GM12865 (cell line): ENCODE results near the gene GRID2.

Experiments used
- DNase-seq: peaks from one replicate; pipeline ENCODE4 v3.0.0; 2010; ENCODE audit warnings: low read depth
- H3K4me3 ChIP-seq: 2 replicates; pipeline ENCODE4 v1.5.1; 2011; ENCODE audit warnings: mild to moderate bottlenecking, low read depth, low read length, control low read depth
- CTCF ChIP-seq: IDR thresholded peaks from 2 replicates; pipeline ENCODE4 v1.5.1; 2011; ENCODE audit warnings: low read length, control low read depth, low read depth, inconsistent platforms; ENCODE audit not compliant: insufficient read depth; ENCODE audit errors: missing control alignments

The GRID2 gene

GRCh38 chr4:92952897-92953296 is 649.1 kb downstream of the GRID2 start:
- DNase-seq, result no peak
- no peak overlapping the region for H3K4me3 ChIP-seq
- no peak for TF ChIP-seq CTCF

- H3K4me3 ChIP-seq, result no peak overlapping the region
- DNase-seq, result no peak
- no peak for TF ChIP-seq CTCF
Measured at GRCh38 chr4:92953462-92953861, 649.7 kb downstream of the GRID2 start.

- H3K4me3 ChIP-seq, result no peak overlapping the region
- no peak for DNase-seq
- TF ChIP-seq CTCF, result no peak
Measured at GRCh38 chr4:92961881-92962280, 658.1 kb downstream of the GRID2 start.

GRCh38 chr4:92962831-92963230 is 659.1 kb downstream of the GRID2 start:
- TF ChIP-seq CTCF, result no peak
- H3K4me3 ChIP-seq, result no peak overlapping the region
- no peak for DNase-seq

- no peak for TF ChIP-seq CTCF
- DNase-seq, result no peak
- no peak overlapping the region for H3K4me3 ChIP-seq
Measured at GRCh38 chr4:92968556-92968955, 664.8 kb downstream of the GRID2 start.

- no peak for TF ChIP-seq CTCF
- H3K4me3 ChIP-seq, result no peak overlapping the region
- no peak for DNase-seq
Measured at GRCh38 chr4:92968996-92969395, 665.2 kb downstream of the GRID2 start.

- no peak for DNase-seq
- no peak overlapping the region for H3K4me3 ChIP-seq
- TF ChIP-seq CTCF, result no peak
Measured at GRCh38 chr4:92969650-92970379, 666.0 kb downstream of the GRID2 start.
